ENCODE results near the gene UGCG. TPM values are rescaled to one million over a fixed set of nuclear protein-coding genes. Genes with fewer than 3 reads are reported as not detected.

The UGCG gene
- total RNA-seq, 2 experiments from 2014 or later = 12.7 to 14.2 TPM

- H3K4me1 Mint-ChIP-seq = peaks cover 31% of the 10 kb centered on the region
- no peaks in the 10 kb centered on the region for H3K27me3 Mint-ChIP-seq
- intact Hi-C loops (cut with DNase I, micrococcal nuclease) = no loop called here
- ChIA-PET POLR2A (no interaction called here), CTCF (no interaction called here)
- H3K27ac Mint-ChIP-seq = no peak overlapping the region
- no peak for DNase-seq
- H3K9me3 Mint-ChIP-seq (ENCODE audit: low read depth) = no peaks in the 10 kb centered on the region
- ATAC-seq = no peak
- H3K36me3 Mint-ChIP-seq (ENCODE audit: low read depth) = no peaks in the 10 kb centered on the region
- H3K4me3 Mint-ChIP-seq = no peak overlapping the region
These were observed 87.6 kb downstream of the UGCG start for GRCh38 chr9:111984086-111984802.

Small RNA genes within 50 kb of the gene (microRNA-seq; reads per million reads assigned to microRNA genes)
- gene MIR4668 (ENCODE audit: borderline replicate concordance) = not detected

Other genes starting within 250 kb of the UGCG start
- gene GNG10, start 235.2 kb upstream of the UGCG start, total RNA-seq = 10 to 100 TPM; 14.5 to 15.4 TPM
- not detected for gene SHOC1, start 101.9 kb upstream of the UGCG start, total RNA-seq

Data from activated CD4-positive, alpha-beta T cell treated with anti-CD3 and anti-CD28 coated beads for 36 hours (primary cell).